HT-29 (cell line): ENCODE data around the gene PTPRS. TPM values are rescaled to one million over a fixed set of nuclear protein-coding genes. Genes with fewer than 3 reads are reported as not detected.

ENCODE experiments used
- DNase-seq: peaks from one replicate; pipeline ENCODE4 v3.0.0-alpha.2; 2015; ENCODE audit warnings: low spot score
- total RNA-seq: library from RNA; depleted of rRNA; stranded (reverse); fragments of >200 nt; shearing (Covaris generic); gene quantifications from 2 replicates; pipeline ENCODE4 v1.2.3, GENCODE V29; 2014

The PTPRS gene
- total RNA-seq, 1 experiment from 2014 or later = 0.08 TPM

DNA sequence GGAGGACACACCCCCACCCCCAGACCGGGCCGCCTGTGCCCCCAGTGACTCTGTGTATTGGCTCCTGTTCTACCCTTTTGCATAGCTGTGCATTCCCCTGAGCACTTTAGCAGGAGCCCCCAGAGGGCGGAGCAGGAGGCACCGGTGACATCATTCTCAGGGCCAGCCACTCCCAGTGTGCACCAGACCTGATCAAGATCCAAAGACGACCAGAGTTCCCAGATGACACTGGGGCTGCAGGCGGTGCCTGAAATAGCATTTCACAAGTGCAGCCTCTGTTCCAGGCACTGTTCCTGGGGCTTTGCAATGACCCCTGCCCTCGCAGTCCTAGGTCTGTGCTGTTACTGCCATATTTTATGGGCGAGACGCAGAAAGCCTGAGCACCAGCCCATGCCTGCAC lies 14.5 kb upstream of the PTPRS start:
- no peak for DNase-seq

DNA sequence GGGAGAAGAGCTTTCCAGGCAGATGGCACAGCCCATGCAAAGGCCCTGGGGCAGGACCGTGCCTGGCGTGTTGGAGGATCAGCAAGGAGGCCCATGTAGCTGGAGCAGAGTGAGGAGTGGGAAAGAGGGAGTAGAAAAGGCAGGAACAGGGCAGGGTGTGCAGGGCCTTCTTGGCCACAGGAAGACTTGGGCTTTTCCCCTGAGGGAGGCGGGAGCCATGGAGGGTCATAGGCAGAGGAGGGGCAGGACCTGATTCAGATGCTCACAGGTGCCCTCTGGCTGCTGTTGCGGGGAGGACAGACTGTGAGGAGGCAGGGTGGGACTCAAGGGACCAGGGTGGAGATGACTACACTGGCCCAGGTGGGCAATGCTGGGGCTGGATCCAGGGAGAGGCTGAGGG lies 13.8 kb upstream of the PTPRS start:
- no peak for DNase-seq

DNA sequence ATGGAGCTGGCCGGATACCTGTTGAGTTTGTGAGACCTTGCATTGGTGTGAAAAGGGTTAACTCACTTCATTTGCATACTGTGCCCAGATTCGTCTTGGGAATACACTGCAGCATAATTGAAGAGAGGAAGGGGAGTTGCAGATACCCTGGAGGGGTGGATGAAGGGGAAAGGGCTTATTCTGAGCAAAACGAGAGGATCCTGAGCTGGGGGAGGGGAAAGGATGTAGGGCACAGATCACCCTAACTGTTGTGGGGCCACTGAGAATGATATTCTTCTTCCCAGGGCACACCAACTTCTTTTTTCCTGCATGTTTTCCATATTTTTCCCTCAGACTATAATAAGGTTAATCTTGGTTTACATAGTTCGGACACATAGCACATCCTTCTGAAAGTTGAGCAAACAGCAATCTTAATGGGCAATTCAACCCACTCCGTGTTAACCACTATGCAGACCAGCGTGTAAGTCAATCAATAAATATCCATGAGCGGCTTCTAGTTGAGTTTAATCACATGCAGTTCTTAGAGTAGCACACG lies 11.7 kb upstream of the PTPRS start:
- DNase-seq = peak; percentile 26

DNA sequence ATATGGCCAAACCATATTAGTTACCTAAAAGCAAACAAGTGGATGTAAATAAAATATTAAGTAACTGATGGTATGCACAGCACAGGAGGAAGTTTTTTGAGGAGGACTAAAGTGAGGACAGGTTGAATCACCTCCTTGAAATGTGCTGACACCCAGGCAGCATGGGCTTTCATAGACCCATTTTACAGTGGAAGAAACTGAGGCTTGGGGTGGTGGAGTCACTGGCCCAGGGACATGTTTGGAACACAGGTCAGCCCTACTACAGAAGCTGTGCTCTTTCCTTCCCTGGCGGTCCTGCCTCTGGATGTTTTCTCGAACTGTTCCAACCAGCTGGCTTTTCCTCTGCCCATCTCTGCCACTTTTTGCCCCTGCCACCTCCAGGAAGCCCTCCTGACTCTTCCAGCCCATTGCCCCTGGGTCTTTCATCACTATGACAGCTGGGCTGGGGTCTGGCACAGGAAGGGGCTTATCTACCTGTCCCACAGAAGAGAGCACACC lies 11.2 kb upstream of the PTPRS start:
- DNase-seq = no peak

DNA sequence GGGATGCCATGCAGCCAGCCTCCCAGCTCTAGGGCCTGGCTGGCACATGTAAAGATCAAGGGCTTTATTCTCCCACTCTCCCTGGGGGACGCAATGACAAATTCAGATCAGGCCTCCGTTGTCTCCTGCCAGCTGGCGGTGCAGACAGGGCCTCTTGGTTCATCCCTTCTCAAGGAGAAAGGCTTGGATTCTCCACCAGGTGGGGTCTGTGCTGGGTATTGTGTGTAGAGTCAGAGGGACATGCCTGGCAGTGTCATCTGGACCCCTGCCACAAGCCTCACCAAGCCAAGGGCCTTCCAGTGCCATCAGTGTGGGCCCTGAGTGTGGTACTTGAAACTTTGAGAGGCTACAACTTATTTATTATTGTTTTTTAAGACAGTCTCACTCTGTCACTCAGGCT lies 8.4 kb upstream of the PTPRS start:
- DNase-seq = no peak

DNA sequence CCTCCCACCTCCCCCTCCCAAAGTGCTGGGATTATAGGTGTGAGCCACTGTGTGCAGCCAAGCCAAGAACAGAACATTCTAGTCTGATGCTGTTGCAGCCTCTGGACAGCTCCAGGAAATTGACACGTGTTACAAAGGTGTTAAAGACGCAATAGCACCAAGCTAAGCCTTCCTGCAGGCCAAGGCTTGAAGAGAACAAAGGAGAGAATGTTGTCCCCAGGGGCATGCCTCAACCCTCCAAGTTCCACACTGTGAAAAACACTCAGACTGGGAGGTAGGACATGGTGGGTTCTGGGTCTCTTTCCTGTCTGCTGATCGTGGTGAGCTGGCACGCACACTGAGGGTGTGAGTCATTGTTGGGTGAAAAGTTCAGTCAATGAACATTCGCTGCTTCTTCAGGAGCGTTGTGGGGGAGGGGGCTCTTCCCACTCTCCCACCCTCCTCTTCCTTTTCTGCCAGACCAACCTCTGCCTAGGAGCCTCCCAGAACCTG lies 5.3 kb upstream of the PTPRS start:
- no peak for DNase-seq

DNA sequence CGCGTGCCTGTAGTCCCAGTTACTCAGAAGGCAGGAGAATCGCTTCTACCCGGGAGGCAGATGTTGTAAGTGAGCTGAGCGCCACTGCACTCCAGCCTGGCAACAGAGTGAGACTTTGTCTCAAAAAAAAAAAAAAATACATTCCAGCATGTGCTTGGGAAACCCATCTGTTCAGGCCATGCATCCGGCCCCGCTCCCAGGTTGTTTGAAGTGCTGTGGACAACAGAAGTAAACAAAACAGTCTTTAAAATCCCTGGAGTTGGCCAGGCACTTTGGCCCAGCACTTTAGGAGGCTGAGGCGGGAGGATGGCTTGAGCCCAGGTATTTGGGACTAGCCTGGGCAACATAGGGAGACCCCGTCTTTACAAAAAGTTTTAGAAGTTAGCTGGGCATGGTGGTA lies 3.2 kb upstream of the PTPRS start:
- DNase-seq = no peak

DNA sequence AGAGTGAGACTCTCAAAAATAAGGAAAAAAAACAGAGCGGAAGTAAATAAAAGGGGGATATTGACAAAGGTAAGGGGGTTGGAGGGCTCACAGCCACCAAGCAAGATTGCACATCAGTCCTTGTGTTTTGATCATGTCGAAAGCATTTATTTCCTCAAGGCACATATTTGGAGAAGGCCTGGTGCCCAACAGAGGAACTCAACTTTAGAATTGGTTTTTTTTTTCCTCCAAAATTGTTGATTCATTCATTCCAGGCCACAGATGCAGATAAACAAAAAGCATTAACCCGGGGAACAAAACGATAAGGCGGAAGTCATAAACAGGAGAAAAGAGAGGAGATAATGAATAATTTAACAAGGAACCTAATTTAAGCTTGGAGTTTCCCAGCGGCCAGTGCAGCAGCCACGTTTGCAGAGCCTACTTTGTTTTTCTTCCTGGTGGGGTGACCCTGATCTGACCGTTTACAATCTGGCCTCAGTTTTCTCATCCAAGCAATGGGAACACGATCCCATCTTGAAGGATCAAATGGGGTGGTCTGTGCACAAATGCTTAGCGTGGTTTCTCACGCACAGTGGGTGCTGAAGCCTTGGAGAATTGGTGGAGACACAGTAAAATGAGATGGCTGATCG lies 2.1 kb upstream of the PTPRS start:
- no peak for DNase-seq

DNA sequence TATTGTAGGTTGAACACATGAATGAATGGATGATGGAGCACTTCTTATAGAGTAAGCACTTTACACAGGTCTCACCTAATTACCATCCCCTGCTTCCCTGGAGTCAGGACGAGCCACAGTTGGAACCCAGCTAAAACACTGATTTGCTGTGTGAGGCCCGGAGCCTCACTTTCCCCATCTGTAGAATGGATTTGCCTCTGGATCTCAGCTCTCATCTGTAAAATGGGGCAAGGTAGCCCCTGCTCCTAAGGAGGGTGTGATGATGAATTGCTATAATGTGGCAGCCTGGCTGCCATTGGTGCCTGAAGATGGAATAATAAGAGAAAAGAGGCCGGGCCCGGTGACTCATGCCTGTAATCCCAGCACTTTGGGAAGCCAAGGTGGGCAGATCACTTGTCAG lies 1.4 kb upstream of the PTPRS start:
- no peak for DNase-seq

DNA sequence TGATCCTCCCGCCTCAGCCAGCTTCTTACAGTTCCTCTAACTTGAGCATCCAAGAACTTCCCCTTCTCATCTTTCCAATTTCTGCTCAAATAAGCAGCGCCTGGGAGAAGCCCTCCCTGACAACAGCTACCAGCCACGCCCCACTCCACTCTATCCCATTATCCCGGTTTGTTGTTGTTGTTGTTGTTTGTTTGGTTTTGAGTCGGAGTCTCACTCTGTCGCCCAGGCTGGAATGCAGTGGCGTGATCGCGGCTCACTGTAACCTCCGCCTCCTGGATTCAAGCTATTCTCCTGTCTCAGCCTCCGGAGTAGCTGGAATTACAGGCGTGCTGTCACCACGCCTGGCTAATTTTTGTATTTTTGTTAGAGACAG lies 822 bp upstream of the PTPRS start:
- no peak for DNase-seq

DNA sequence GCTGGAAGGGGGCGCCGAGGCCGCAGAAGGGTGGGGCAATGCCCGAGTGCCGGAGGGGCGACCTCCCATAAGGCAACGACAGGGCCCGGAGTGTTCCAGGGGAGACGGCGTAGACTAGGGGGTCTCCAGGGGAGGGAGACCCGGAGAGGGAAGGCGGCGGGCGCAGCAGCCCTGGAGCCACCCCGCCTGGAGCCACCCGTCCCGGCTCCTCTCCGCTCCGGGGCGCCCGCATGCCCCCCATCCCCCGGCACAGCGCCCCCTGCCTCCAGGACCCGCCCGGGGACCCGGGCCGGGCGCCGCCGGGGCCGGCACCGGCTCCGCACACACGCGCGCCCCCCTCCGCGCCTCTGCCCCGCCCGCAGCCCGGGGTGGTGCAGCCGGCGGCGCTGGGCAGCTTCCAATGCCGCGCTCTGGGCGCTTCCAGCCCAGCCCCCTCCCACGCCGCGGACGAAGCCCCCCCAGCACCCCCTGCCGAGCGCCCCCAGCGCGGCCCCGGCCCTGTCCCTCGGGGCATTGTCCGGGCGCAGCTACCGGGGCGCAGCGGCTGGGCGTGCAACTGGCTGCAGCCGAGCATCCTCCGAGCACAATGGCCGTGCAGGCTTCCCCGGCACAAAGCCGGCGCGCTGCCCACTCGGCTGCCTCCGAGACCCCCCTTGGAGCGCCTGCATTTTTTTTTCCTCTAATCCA lies 519 bp downstream of the PTPRS start:
- DNase-seq = no peak

DNA sequence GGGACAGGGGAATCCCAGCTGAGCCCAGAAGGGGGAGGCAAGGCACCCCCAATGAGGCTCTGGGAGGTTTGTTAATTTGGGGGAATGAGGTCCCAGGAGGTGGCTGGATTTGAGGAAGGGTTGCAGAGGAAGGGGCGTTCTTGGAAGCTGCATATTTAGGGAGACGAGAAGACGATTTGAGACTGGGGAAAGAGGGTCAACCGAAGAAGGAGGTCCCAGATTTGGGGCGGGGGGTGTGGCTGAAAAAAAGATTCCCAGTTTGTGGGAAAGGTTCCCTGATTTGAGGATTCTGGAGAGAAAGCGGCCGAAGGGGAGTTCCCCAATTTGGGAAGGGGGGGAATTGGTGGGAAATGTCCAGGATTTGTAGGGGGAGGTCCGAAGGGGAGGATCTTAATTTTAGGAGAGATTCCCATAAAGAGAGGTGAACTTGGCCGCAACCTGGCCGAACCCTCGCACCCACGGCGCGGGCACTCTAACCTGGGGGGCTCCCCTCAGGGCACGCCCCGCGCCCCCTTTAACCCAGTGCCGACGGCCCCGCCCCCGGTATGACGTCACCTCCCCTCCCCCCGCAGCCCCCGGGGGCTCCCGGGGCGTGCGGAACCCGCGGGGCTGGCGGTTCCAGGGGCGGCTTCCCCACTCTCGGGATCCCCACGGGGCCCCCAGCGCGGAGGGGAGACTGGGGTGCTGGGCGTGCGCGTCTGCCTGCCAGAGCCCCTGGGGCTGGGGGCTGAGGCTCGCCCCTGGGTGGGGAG lies 1.2 kb downstream of the PTPRS start:
- no peak for DNase-seq

DNA sequence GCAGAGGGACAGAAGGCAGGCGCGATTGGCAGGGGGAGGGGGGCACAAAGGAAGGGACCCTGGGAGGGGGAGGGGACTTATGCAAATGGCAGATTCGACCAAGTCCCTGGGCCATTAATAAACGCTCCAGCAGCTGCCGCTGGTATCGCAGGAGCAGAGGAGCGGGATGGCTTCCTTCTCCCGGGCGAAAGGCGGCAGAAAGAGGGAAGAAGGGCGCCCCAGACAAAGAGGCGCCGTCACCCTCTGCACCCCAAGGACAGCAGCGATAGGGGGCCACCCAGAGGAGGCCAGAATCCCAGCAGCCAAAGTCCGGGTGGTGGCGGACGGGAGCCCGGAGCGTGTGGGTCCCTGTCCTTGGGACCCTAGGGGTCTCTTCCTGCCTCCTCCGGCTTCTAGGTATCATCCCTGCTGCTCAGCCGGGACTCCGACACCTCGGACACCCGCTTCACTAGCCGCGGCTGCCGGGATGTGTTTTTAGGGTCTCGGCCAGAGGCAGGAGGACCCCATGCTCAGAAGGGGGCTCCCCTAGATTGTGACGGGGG lies 1.9 kb downstream of the PTPRS start:
- DNase-seq = no peak

DNA sequence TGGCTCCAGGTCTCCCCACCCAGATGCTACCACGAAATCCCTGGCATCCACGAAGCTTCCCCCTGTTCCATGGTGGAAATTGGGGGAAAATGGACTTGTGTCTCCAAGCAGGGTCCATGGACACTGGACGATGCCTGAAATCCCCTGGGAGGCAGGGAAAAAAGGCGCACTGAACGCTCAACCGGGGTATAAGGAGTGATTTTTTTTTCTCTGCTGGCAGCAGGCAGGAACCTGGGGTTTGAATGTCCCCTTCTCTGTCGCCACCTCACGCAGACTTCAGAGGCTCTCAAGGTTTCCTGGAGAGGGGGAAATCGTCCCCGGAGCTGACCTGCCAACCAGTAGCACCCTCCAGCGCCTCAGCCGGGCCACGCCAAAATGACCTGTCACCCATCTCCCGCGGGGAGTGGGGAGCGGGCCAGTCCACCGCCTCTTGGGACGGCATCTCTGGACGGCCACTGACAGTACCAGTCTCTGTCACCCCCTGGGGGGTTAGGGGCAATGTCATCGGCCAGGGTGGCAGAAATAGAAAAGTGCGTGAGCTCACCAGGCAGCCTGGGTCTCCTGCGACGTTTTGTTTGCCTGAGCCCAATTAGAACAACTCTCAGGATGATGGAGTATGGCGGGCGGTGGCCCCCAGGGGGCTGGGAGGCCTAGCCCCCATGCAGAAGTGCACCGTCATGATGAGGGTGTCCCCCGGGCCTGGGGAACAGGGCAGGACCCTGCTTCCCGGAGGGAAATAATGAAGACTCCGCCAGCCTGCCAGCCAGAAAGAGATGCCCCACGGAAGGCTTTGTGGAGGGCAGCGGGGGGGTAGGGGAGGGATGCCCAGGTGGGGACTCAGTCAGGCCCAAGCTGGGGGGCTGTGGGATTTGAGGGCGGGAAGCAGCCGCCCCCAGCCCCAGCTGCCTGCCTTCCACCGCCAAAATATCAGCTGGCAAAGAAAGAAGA lies 2.6 kb downstream of the PTPRS start:
- DNase-seq = no peak

DNA sequence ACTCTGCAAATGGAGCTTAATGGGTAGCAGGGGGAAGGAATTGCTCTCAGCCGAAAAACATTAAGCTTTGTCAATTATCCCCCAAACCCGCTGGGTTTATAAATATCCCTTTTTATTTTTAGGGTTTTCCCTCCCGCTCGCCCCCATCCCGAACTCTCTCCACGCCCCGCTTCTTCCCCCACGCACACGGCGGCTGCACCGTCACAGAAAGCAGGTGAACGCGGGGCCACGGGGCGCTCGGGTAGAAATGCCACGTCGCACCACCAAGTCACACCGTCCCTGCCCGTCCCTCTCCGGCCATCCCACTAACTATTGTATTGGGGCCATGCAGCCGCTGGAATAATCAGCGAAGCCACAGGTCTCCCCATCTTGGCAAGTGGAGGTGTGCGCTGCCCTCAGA lies 3.5 kb downstream of the PTPRS start:
- DNase-seq = no peak

DNA sequence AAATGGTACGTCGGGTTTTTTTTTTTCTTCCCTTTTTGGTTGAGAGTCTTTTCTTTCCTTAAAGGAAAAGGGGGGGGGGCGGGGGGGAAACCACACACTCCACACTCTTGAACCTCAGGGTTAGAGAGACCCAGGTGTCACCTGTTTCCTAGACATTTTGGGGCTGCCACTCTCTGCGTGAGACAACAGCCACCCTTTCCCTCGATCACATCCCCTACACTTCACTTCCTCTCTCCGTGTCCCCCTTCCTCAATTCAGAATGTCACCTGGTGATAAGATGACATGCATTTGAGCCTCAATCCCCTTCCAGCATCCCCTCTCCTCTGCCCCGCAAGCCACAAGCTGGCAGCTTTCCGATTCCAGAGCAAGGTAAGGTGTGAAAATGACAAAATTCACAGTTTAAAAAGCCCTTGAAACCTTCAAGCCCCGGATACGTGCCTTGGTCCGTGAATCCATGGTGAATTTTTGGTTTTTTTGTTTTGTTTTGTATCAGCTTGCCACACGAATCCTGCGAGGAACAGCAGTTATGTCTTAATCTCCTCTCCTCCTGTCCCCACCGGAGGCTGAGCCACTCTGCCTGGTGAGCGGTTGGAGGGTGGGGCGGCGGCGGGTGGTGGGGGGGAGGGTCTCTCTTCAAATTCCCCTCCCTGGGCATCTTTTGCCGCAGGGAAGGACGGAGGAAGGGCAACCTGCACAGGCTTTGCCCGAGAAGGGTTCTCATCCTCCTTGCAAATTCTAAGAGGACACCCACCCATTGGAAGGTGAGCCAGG lies 4.2 kb downstream of the PTPRS start:
- no peak for DNase-seq

DNA sequence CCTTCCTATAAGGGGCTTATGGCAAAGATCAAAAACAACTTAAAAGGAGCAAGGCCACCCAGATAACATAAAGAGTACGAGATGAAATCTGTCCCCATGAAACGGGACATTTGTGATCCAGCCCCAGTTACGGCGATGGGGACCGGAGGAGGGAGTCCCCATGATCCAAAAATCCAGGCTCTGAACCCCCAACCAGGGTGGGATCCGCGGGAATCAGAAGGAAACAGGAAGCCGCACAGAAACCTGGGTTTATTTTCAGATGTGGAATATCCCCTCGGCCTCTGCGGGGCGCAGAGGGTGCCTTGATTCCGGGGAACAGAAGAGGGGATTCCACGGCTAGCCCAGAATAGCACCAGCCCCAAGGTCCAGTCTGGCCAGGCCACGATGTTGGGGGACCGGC lies 5.0 kb downstream of the PTPRS start:
- no peak for DNase-seq

DNA sequence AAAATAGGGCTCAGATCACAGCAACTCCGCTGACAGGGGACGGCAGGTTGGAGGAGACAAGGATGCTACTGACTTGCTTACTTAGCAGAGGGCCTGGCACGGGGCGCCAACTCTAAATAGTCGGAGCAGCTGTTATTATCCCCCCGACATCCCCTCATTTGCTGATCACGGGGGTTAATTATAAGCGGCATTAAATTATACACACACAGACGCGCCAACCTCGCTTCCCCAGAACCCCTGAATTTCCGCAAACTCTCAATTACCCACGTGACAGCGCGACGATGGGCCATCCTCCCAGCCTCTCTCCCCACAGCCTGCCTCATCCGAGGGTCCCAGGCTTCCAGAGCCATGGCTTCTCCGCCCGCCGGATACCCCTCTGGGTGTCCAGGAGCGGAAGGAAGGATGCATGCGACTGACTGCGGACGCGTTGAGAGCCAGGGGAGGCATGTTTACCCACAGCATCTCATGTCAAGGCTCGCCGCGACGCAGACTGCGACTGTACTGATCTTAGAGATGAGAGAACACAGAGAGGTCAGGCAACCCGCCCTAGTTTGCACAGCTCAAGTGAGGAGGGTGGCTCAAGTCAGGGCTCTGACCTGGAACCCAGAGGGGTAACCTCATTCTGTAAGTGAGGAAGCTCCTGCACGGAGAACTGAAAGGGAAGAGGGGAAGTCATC lies 5.7 kb downstream of the PTPRS start:
- no peak for DNase-seq

DNA sequence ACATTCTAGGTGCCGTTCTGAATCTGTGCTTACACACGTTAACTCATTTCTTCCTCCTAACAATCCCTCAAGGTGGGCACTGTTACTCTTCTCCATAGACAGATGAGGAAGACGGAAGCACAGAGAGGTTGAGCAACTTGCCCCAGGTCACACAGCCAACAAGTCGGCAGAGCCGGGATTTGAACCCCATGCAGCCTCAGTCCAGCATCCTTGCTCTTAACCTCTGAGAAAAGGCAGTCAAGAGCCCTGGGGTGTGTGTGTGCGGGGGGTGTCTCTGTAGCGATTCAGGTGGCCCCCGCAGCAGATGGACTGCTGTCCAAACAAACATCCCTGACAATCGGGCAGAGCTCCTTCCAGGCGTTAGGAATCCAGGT lies 6.3 kb downstream of the PTPRS start:
- no peak for DNase-seq
